Measurements from ENCODE around the gene OTOGL.

OTOGL gene

GRCh38 chr12:80195074-80195726 lies 95.9 kb downstream of the OTOGL start:
- TF ChIP-seq CTCF (IDR thresholded peaks at IDR 0.05; ENCODE audit: extremely low read depth, missing control alignments), result peak; percentile 29
- DNase-seq (ENCODE audit: low spot score), result peak; percentile 21

GRCh38 chr12:80195737-80196136 lies 96.4 kb downstream of the OTOGL start:
- no peak for DNase-seq (ENCODE audit: low spot score)
- no peak for TF ChIP-seq CTCF (IDR thresholded peaks at IDR 0.05; ENCODE audit: extremely low read depth, missing control alignments)

- TF ChIP-seq CTCF (IDR thresholded peaks at IDR 0.05; ENCODE audit: extremely low read depth, missing control alignments), result no peak
- no peak for DNase-seq (ENCODE audit: low spot score)
These were observed 97.1 kb downstream of the OTOGL start for GRCh38 chr12:80196419-80196818.

- no peak for TF ChIP-seq CTCF (IDR thresholded peaks at IDR 0.05; ENCODE audit: extremely low read depth, missing control alignments)
- no peak for DNase-seq (ENCODE audit: low spot score)
These were observed 99.5 kb downstream of the OTOGL start for GRCh38 chr12:80198782-80199337.

- TF ChIP-seq CTCF (IDR thresholded peaks at IDR 0.05; ENCODE audit: extremely low read depth, missing control alignments), result no peak
- no peak for DNase-seq (ENCODE audit: low spot score)
These were observed 100.6 kb downstream of the OTOGL start for GRCh38 chr12:80199931-80200330.

GRCh38 chr12:80200414-80200813 lies 101.1 kb downstream of the OTOGL start:
- no peak for TF ChIP-seq CTCF (IDR thresholded peaks at IDR 0.05; ENCODE audit: extremely low read depth, missing control alignments)
- DNase-seq (ENCODE audit: low spot score), result no peak

- no peak for DNase-seq (ENCODE audit: low spot score)
- no peak for TF ChIP-seq CTCF (IDR thresholded peaks at IDR 0.05; ENCODE audit: extremely low read depth, missing control alignments)
These were observed 102.6 kb downstream of the OTOGL start for GRCh38 chr12:80201908-80202307.
